MCF 10A (cell line): ENCODE results near the gene SNX1. TPM values are rescaled to one million over a fixed set of nuclear protein-coding genes. Genes with fewer than 3 reads are reported as not detected.

Source experiments
- BruUV-seq: library from RNA; stranded (reverse); fragments of 400-500 nt; replicated peaks from 2 replicates; lab custom pipeline; 2021; lab: Mats Ljungman, UMichigan
- CTCF ChIA-PET: fragments of 300-600 bp; sonication (Branson Sonifier 250); formaldehyde crosslinking; extraction: SDS; loops from one replicate; lab custom pipeline; 2021; ENCODE audit warnings: antibody characterized with exemption, inconsistent platforms; lab: Yijun Ruan, JAX
- POLR2A ChIA-PET: fragments of 300-600, 350-650 bp; sonication (Branson Sonifier 250); formaldehyde crosslinking; extraction: SDS; loops from one replicate; lab custom pipeline; 2020; ENCODE audit warnings: antibody characterized with exemption, inconsistent platforms; lab: Yijun Ruan, JAX
- DNase-seq: peaks from one replicate; pipeline ENCODE4 v3.0.0-alpha.2; 2018; ENCODE audit not compliant: unreplicated experiment
- H3K27ac Mint-ChIP-seq: one replicate; pipeline ENCODE4 v1.8.0; 2022; ENCODE audit warnings: mild to moderate bottlenecking, low read depth, mixed read lengths; ENCODE audit not compliant: unreplicated experiment
- H3K27me3 Mint-ChIP-seq: one replicate; pipeline ENCODE4 v1.8.0; 2022; ENCODE audit warnings: mixed read lengths; ENCODE audit not compliant: insufficient read depth, unreplicated experiment
- H3K36me3 Mint-ChIP-seq: one replicate; pipeline ENCODE4 v1.8.0; 2022; ENCODE audit warnings: mild to moderate bottlenecking, moderate library complexity, mixed read lengths; ENCODE audit not compliant: insufficient read depth, unreplicated experiment
- H3K4me1 Mint-ChIP-seq: one replicate; pipeline ENCODE4 v1.8.0; 2022; ENCODE audit warnings: mixed read lengths; ENCODE audit not compliant: insufficient read depth, unreplicated experiment
- H3K4me3 Mint-ChIP-seq: one replicate; pipeline ENCODE4 v1.8.0; 2022; ENCODE audit warnings: mild to moderate bottlenecking, moderate library complexity, mixed read lengths; ENCODE audit not compliant: unreplicated experiment
- H3K9me3 Mint-ChIP-seq: one replicate; pipeline ENCODE4 v1.8.0; 2022; ENCODE audit warnings: mixed read lengths; ENCODE audit not compliant: unreplicated experiment
- CTCF ChIP-seq: fragments of 200-600 bp; IDR thresholded peaks from one replicate; pipeline ENCODE4 v1.8.0; 2022; ENCODE audit warnings: antibody characterized with exemption, mild to moderate bottlenecking; ENCODE audit not compliant: unreplicated experiment
- intact Hi-C: fragments of 100-400 bp; cut with micrococcal nuclease; formaldehyde crosslinking; loops from 2 replicates; pipeline ENCODE4 v1.14.1; 2022
- total RNA-seq: library from RNA; stranded (reverse); gene quantifications from 2 replicates; pipeline ENCODE4 v1.2.3, GENCODE V29; 2022

Gene SNX1
- total RNA-seq, 1 experiment from 2014 or later: 70.2 TPM

GRCh38 chr15:64158363-64159134 lies 62.8 kb downstream of the SNX1 start:
- POLR2A ChIA-PET: interaction anchor here (0.8 kb wide), 1 partner anchor 27 kb away, joined by 3 read pairs; no protein-coding TSS in a partner anchor
- no peak for DNase-seq
- no peaks in the 10 kb centered on the region for H3K9me3 Mint-ChIP-seq
- H3K36me3 Mint-ChIP-seq: peaks cover 74% of the 10 kb centered on the region
- CTCF ChIA-PET: no interaction called here
- no peak overlapping the region for H3K4me3 Mint-ChIP-seq
- intact Hi-C loops: no loop called here
- H3K27me3 Mint-ChIP-seq: no peaks in the 10 kb centered on the region
- H3K27ac Mint-ChIP-seq: peak overlapping the region; percentile 40
- peaks cover 27% of the 10 kb centered on the region for H3K4me1 Mint-ChIP-seq
- BruUV-seq: no TSS peak
- no peak for TF ChIP-seq CTCF

- no peak for TF ChIP-seq CTCF
- Mint-ChIP-seq H3K4me3 (peak overlapping the region; percentile 91), H3K9me3 (no peaks in the 10 kb centered on the region), H3K4me1 (peaks cover 32% of the 10 kb centered on the region), H3K27me3 (no peaks in the 10 kb centered on the region), H3K36me3 (peaks cover 50% of the 10 kb centered on the region), H3K27ac (peak overlapping the region; percentile 86)
- ChIA-PET CTCF (interaction anchor here (0.6 to 1.6 kb wide), 4 partner anchors 8 to 25 kb away, joined by 3 to 8 read pairs (median 4); no protein-coding TSS in a partner anchor), POLR2A (interaction anchor here (0.5 to 4.9 kb wide), 20 partner anchors 8 to 315 kb away, joined by 3 to 64 read pairs (median 4); partner anchors contain the start of genes CIAO2A, SNX1 and TRIP4)
- no peak for DNase-seq
- intact Hi-C loops: no loop called here
- BruUV-seq: TSS peak; percentile 75
These were observed 66.1 kb downstream of the SNX1 start for GRCh38 chr15:64161688-64162477.

GRCh38 chr15:64162478-64162868 lies 66.7 kb downstream of the SNX1 start:
- Mint-ChIP-seq H3K36me3 (peaks cover 51% of the 10 kb centered on the region), H3K4me1 (peaks cover 32% of the 10 kb centered on the region), H3K27me3 (no peaks in the 10 kb centered on the region), H3K9me3 (no peaks in the 10 kb centered on the region), H3K27ac (peak overlapping the region; percentile 86), H3K4me3 (peak overlapping the region; percentile 91)
- intact Hi-C loops: no loop called here
- BruUV-seq: no TSS peak
- ChIA-PET POLR2A (interaction anchor here (0.6 to 4.9 kb wide), 17 partner anchors 9 to 314 kb away, joined by 3 to 64 read pairs (median 4); partner anchors contain the start of genes CIAO2A, SNX1 and TRIP4), CTCF (interaction anchor here (0.6 to 1.6 kb wide), 4 partner anchors 8 to 553 kb away, joined by 3 to 8 read pairs (median 4); no protein-coding TSS in a partner anchor)
- no peak for DNase-seq
- no peak for TF ChIP-seq CTCF
